GM12891 (cell line): Measurements from ENCODE around the gene MARCO.
"Not testable (repeated sequence)": the region's sequence is repeated elsewhere in the genome, so short reads cannot be mapped to it uniquely, and the experiment has no call there.

Experiments used
- POLR2A ChIP-seq: IDR thresholded peaks from 2 replicates; pipeline ENCODE4 v1.6.1; 2011; ENCODE audit warnings: low read depth, low read length, control low read depth
- POLR2AphosphoS5 ChIP-seq: IDR thresholded peaks from 2 replicates; pipeline ENCODE4 v1.6.1; 2011; ENCODE audit warnings: low read depth, low read length, control low read depth
- SPI1 ChIP-seq: IDR thresholded peaks from 2 replicates; pipeline ENCODE4 v1.6.1; 2011; ENCODE audit warnings: low read depth, low read length, control low read depth
- TAF1 ChIP-seq: IDR thresholded peaks from 2 replicates; pipeline ENCODE4 v1.6.1; 2011; ENCODE audit warnings: low read depth, low read length, control low read depth

DNA sequence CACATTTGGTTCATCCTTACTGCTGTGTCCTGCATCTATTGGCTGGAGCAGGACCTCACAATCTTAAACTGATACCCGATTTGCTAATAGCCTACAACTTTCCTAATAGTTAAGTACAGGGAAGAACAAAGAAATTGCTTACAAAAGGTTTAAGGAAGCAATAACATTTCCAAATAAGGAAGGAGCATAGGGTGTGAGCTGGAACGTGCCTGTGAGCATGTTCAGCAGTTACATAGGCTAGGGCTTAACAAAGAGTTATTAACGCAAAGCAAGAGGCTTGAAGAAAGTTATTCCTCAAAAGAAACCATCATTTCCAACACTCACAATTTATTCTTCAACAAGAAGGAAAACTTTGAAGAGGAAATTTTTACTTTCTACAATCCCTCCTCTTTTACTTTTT, 6.3 kb downstream of the MARCO start:
- TF ChIP-seq POLR2AphosphoS5, POLR2A, TAF1, SPI1: not testable (repeated sequence)
